Measurements from ENCODE around the gene PPP1R1C.

DNA sequence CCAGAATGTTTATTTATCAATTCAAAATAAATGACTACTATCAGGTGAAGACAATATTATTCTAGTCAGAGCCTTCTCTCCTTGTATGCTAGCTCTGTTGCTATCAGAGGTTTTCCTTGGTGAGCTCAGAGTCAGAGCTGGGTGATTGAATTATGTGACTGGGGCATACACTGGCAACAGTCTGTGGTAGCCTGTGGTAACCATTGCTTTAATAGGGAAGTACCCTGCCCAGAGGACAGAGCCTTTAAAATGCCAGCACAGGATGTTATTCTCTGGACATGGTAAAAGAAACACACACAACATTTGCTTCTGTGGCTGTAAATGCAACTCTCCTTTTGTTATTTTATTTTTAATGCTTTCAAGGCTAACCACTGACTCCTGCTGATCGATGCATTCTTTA, 124.7 kb downstream of the PPP1R1C start:
- TF ChIP-seq SP1 (IDR thresholded peaks at IDR 0.05) (no peak), ELF4 (IDR thresholded peaks at IDR 0.05) (no peak), FOXA1 (IDR thresholded peaks at IDR 0.05) (no peak), BHLHE40 (IDR thresholded peaks at IDR 0.05; ENCODE audit: borderline replicate concordance) (no peak), SUZ12 (IDR thresholded peaks at IDR 0.05) (no peak), FOXM1 (IDR thresholded peaks at IDR 0.05; ENCODE audit: borderline replicate concordance) (no peak), TARDBP (IDR thresholded peaks at IDR 0.05) (no peak), FOXK2 (IDR thresholded peaks at IDR 0.05) (no peak)

All from HEK293T (cell line).